HG02938 (cell line): ENCODE results near the gene SLC32A1.

ENCODE experiments used
- ATAC-seq: cut with Tn5 transposase; IDR thresholded peaks from one replicate; pipeline ENCODE4 v1.9.1; 2021; ENCODE audit warnings: mild to moderate bottlenecking, moderate library complexity; ENCODE audit not compliant: unreplicated experiment

The SLC32A1 gene

GRCh38 chr20:38751360-38751976 lies 27.2 kb downstream of the SLC32A1 start:
- no peak for ATAC-seq

- ATAC-seq: no peak
These were observed 27.7 kb downstream of the SLC32A1 start for GRCh38 chr20:38752029-38752428.

- ATAC-seq: no peak
These were observed 30.6 kb downstream of the SLC32A1 start for GRCh38 chr20:38754924-38755323.

GRCh38 chr20:38755324-38755910 lies 31.1 kb downstream of the SLC32A1 start:
- ATAC-seq: no peak

GRCh38 chr20:38757145-38757775 lies 33.0 kb downstream of the SLC32A1 start:
- ATAC-seq: no peak

GRCh38 chr20:38759106-38759505 lies 34.8 kb downstream of the SLC32A1 start:
- ATAC-seq: no peak

GRCh38 chr20:38760978-38761377 lies 36.7 kb downstream of the SLC32A1 start:
- no peak for ATAC-seq

- ATAC-seq: no peak
These were observed 37.9 kb downstream of the SLC32A1 start for GRCh38 chr20:38762174-38762573.

GRCh38 chr20:38763616-38764015 lies 39.3 kb downstream of the SLC32A1 start:
- ATAC-seq: no peak

GRCh38 chr20:38764567-38765318 lies 40.5 kb downstream of the SLC32A1 start:
- no peak for ATAC-seq

GRCh38 chr20:38766071-38766470 lies 41.8 kb downstream of the SLC32A1 start:
- no peak for ATAC-seq

- ATAC-seq: no peak
These were observed 45.4 kb downstream of the SLC32A1 start for GRCh38 chr20:38769376-38770295.

- ATAC-seq: no peak
These were observed 46.3 kb downstream of the SLC32A1 start for GRCh38 chr20:38770546-38770945.

GRCh38 chr20:38770970-38771369 lies 46.7 kb downstream of the SLC32A1 start:
- ATAC-seq: no peak

GRCh38 chr20:38771621-38772020 lies 47.3 kb downstream of the SLC32A1 start:
- no peak for ATAC-seq

GRCh38 chr20:38774167-38774566 lies 49.9 kb downstream of the SLC32A1 start:
- no peak for ATAC-seq

- ATAC-seq: no peak
These were observed 52.1 kb downstream of the SLC32A1 start for GRCh38 chr20:38776363-38776762.
